GM20000 (cell line): ENCODE results near the gene KMT2E.
"Not testable (repeated sequence)": the region's sequence is repeated elsewhere in the genome, so short reads cannot be mapped to it uniquely, and the experiment has no call there.

Source experiments
- DNase-seq: peaks from one replicate; pipeline ENCODE4 v3.0.0; 2012; ENCODE audit warnings: low spot score
- CTCF ChIP-seq: IDR thresholded peaks from 2 replicates; pipeline ENCODE4 v1.5.1; 2012; ENCODE audit warnings: mild to moderate bottlenecking, control low read depth; ENCODE audit errors: extremely low read depth, missing control alignments

KMT2E gene

GRCh38 chr7:105003872-105004510, 10.0 kb upstream of the KMT2E start:
- no peak for DNase-seq
- no peak for TF ChIP-seq CTCF

- not testable (repeated sequence) for DNase-seq
Measured at GRCh38 chr7:105005006-105005405, 9.0 kb upstream of the KMT2E start.

GRCh38 chr7:105005486-105005885, 8.5 kb upstream of the KMT2E start:
- DNase-seq: not testable (repeated sequence)

- TF ChIP-seq CTCF: no peak
- DNase-seq: no peak
Measured at GRCh38 chr7:105006367-105007136, 7.5 kb upstream of the KMT2E start.

- DNase-seq: no peak
- no peak for TF ChIP-seq CTCF
Measured at GRCh38 chr7:105007298-105007697, 6.7 kb upstream of the KMT2E start.

- no peak for TF ChIP-seq CTCF
- no peak for DNase-seq
Measured at GRCh38 chr7:105009667-105010503, 4.1 kb upstream of the KMT2E start.

- TF ChIP-seq CTCF: no peak
Measured at GRCh38 chr7:105010504-105011130, 3.4 kb upstream of the KMT2E start.

More at GRCh38 chr7:105010504-105011130, 3.4 kb upstream of the KMT2E start:
- no peak for DNase-seq
